ENCODE measurements around the gene AMPD1.

AMPD1 gene

DNA sequence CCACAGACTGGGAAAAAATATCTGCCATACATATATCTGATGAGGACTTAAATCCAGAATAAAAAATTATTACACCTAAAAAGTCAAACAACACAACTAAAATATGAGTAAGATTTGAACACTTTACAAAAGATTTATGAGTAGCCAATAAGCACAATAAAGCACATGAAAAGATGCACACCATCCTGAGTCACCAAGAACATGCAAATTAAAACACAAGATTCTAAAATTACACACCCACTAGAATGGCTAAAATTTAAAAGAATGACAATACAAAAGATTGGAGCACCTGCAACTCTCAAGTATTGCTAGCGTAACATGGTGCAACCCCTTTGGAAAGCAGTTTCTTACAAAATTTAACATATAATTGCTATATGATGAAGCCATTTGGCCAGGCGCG lies 56.4 kb downstream of the AMPD1 start:
- no peak for DNase-seq (ENCODE audit: low spot score)

DNA sequence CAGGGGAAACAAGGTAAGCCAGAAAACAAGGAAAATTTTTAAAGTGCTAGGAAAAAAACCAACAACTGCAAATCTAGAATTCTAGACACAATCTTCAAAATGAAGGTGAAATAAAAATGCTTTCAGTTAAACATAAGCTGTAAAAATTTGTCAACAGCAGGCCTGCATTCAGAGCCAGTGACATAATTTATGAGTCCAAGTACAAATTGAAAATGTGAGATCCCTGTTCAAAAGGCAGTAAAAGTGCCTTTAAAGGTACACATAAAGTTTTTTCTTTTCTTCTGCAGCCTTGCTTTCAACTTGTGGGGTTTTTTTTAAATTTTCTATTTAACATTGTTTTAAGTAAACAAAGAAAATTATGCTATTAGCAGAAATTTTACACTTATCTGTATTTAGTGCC lies 62.9 kb downstream of the AMPD1 start:
- no peak for DNase-seq (ENCODE audit: low spot score)

DNA sequence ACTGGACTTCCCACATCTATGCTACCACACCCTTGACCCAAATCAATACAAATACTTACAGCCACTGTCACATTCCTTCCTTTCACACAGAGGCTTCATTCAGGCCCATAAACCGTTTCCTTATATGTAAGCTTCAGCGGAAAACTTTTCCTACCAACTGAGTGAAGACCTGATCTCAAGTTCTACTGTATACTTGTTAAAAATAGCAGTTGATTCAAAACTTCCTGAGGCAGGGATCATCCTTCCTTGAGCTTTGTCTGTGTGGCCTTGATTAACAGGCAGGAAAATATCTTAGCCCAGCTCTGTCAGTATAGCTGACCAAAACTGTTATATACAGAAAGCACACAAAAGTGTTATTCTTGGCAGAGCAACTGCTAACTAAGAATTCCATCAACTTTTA lies 68.2 kb downstream of the AMPD1 start:
- no peak for DNase-seq (ENCODE audit: low spot score)

DNA sequence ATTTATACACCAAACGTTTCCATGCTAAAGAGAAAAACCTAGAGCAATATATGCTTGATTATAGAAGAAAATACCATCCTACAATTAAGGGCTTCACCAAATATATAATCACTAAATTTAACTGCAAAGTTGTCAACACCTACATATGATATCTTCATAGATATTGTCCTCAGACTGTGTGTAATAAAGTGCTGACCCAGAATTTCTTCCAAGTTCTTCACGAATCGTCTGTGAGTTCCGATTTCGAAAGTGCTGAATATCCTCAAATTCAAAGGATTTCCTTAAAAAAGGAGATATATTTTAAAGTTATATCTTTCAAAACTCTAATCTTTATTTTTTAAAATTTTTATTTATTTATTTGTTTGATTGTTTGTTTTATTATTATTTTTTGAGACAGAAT lies 72.0 kb downstream of the AMPD1 start:
- DNase-seq (ENCODE audit: low spot score) = no peak
